GM12873 (cell line): ENCODE measurements around the gene TGFB2.

Experiments used
- CTCF ChIP-seq: IDR thresholded peaks from 2 replicates; pipeline ENCODE4 v1.5.1; 2012; ENCODE audit warnings: low read depth, mild to moderate bottlenecking, moderate library complexity, low read length, control low read depth; ENCODE audit not compliant: insufficient read depth; ENCODE audit errors: missing control alignments

The TGFB2 gene

GRCh38 chr1:218347723-218348627, 2.8 kb downstream of the TGFB2 start:
- TF ChIP-seq CTCF: no peak

GRCh38 chr1:218348628-218349071, 3.5 kb downstream of the TGFB2 start:
- TF ChIP-seq CTCF: no peak

DNA sequence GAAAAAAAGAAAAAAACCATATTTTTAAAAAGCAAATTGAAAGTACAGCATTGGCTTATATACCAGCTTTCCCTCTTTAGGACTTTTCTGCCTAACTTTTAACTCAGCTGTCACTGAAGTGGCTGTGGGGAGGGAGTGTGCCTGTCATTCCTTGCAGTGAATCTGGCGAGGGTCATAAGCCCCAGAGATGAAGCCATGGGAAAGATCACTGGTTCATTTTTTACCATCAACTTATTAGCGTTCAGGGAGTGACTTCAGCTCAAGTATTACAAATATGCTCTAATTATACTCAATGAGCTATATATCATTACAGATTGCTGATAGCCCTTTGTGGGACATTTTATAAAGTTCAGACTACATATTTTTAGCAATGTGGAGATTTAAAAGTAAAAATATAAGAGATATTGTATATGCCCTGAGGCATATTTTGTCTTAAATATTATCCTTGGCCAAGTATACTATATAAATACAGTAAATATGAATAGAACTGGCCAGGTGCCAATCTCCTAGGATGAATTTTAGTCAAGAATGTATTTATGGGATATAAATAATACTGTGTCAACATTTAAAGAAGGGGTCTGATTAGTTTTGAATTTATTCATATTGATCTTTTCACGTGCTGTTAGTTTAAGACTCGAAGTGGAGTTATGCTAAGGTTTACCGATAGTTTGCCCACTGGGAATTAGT, 4.4 kb downstream of the TGFB2 start:
- no peak for TF ChIP-seq CTCF

GRCh38 chr1:218350035-218350525, 4.9 kb downstream of the TGFB2 start:
- TF ChIP-seq CTCF: no peak

GRCh38 chr1:218350801-218351266, 5.7 kb downstream of the TGFB2 start:
- no peak for TF ChIP-seq CTCF

GRCh38 chr1:218351391-218352074, 6.4 kb downstream of the TGFB2 start:
- peak; percentile 66 for TF ChIP-seq CTCF
